GM03348 (cell line): Measurements from ENCODE around the gene RAD18.

Experiments used
- DNase-seq: peaks from one replicate; pipeline ENCODE4 v3.0.0; 2012; ENCODE audit warnings: low spot score

The RAD18 gene

DNA sequence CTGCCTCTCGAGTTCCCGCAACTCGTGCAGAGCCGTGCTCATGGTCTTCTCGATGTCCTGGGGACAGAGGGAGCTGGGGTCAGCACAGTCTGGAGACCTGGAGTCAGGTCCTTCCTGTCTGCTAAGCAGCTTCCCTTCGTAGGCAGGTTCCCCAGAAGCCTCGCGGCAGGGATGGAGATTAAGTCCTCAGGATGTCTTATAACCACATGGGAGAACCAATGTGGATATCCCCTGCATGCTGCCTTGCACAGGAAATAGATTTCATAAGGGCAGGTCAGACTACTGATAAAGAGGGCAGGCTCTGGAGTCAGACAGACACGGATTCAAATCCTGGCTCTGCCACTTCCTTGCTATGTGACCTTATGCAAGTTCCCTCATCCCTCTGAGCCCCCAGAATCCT is 22.6 kb upstream of the RAD18 start:
- no peak for DNase-seq

DNA sequence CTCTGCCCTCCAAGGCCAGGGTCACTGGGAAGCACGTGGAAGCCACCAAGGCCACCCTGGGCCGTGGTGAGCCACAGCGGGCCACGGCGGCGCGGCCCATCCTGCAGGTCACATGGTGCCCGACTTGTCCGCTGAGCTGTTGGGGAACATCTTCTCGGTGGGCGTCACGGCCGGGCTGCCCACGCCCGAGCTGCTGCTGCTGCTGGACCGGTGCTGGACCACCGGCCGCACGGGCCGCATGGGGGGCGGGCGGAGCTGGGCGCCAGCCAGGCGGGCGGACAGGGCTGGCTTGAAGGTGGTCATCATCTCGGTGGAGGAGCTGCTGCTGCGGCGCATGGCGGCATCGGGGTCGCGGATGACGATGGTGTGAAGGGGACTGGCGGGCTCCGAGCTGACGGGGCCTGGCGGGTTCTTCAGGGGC is 22.1 kb upstream of the RAD18 start:
- no peak for DNase-seq

DNA sequence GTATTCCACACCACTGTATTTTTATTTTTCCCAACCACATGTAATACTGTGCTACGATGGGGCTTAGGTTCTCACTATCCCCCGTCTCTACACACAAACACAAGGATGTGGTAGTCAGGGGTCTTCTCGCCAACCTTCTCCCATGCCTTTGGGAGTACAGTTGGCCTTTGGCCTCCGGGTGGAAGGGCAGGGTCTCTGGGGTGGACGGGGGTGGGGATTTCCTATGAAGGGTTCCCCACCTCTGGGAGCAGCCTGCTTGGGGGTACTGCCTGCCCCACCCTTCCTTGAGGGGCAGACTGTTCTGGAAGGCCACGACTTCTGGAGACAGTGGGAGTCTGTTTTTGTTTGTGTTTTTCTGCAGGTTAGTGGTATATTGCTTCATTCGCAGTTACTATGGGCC is 21.3 kb upstream of the RAD18 start:
- DNase-seq, result no peak

DNA sequence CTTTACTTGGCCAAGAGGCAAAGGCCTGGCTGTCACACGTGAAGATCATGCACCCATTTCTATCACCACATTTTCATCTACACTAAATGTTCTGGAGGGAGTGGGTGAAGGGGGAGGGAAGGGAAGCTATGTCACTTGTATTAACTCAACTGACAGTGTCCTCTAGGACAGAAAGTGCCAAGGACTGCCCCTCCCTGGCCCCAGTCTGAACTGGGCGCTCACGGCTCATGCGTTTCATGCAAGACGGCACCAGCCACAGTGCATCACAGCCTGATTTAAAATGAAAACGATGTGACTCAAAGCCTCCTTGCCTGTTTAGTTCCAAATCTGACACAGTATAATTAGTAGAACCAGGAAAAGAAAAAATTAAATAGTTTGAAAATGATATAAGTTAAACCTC is 20.8 kb upstream of the RAD18 start:
- no peak for DNase-seq

DNA sequence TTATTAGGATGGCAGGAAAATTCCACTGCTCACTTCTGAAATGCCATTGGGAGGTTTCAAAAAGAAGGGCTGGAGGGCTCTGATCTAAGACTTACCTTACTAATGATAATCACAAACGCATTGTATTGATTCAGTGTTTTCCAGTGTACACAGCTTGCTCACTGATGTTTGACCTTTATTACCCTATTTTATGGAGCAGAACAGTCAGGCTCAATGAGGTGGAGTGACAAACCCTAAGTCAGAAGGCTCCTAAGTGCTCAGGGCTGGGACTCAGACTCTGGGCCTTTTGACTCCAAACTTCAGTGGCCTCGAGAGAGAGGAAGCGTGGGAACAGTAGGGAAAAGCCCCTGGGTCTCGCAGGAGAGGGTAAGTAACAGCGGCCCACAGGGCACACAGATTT is 20.3 kb upstream of the RAD18 start:
- DNase-seq, result no peak

DNA sequence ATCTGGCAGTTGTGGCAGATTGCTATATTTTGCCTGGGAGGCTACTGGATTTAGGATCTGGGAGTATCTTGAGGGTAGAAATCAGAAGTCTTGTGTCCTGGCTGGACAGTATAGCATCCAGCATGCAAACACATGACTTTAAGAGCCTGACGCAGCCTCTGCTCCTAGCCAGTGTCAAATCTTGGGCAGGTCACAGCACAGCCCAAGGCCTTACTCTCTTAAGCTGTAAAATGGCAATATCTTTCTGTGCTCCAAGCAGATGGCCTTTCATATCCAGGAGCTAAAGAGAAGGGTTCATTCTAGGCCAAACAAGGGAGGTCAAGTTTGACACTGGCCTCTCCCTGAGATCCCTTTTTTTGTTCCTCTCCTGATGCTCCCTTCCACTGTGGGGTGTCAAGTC is 19.8 kb upstream of the RAD18 start:
- DNase-seq, result no peak

DNA sequence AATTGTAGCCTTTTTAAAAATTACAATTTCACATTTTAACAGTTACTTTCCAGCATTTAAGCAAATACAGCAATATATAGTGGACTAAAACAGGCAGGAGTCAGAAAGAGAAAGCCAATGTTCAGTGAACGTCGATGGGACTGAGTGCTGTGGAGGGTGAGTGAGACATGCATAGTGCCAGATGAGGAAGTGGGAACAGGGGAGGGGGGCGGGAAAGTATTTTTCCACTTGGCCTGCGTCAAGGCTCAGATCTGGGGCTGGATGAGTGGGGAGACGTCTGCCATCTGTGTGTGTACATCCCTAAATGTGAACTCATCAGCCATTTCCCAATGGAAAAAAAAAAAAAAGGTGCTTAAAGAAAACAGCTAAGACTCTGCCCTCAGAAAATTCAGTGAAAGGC is 19.2 kb upstream of the RAD18 start:
- peak; percentile 26 for DNase-seq

DNA sequence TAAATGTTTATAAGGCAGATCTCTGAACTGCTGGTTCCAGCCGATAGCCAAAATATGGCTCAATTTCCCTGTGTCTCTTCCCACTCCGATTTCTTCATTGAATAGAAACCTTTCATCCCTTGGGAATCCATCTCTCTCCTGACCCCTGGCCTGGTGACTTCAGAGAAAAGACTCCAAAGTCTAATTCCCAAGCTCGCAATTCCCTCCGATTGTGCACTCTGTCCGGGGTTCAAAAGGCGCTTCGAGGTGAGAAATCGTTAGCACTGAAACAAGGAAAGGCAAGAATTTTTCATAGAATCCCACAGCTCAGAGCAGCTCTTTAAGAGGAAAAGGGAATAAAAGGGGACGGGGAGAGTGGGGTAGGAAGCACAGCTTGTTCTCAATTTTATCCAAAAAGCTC is 18.4 kb upstream of the RAD18 start:
- DNase-seq, result no peak

DNA sequence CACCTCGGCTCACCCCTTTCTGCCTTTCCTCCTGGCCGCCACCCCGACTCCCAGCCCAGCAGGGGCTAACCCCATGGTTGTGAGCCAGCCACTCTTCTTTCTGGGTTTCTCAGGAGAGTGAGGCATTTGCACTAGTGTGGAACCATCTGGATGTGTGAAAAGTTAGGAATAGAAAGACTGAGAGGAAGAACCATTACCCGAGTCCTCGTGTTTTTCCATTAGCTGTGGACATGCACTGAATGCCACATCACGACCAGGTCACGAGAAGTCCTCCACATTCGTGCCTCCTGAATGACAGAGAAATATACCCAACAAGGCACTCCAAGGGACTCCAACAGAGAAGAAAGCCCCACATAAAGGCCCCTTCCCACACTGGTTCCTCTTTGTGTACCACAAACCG is 18.0 kb upstream of the RAD18 start:
- no peak for DNase-seq

DNA sequence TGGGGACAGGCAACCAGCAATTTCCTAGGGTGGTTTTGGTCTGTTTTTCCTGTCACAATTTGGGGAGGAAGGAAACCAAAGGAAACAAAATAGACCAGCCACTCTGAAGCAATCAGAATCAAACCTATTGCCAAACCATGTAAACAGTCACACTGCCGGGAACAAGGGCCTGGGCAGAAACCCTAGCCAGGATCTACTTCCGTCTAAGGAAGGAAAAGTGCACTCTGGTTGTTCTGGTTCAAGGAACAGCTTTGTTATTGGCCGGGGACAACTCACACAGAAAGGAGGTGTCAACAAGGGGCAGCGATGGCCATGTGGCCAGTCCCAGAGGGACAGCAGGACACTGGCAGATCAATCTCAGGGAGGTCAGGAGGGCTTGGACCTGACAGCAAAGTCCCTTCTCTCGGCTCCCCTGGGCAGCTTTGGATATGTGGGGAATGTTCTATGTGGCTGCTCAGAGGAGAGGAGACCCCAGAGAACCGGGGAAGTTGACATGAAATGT is 17.5 kb upstream of the RAD18 start:
- DNase-seq, result no peak

DNA sequence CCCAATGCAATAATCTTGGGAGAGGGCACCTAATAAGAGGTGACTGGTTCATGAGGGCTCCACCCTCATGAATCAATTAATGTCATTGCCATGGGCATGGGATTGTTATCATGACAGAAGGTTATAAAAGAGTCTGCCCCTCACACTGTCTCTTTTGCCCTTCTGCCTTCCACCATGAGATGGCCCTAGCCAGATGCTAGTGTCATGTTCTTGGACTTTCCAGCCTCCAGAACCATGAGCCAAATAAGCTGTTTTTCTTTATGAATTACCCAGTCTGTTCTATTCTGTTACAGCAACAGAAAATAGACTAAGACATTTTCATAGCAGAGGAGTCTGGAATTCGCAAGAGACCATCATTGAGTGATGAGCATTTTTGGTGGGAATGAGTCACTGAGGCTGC is 16.0 kb upstream of the RAD18 start:
- DNase-seq, result no peak

DNA sequence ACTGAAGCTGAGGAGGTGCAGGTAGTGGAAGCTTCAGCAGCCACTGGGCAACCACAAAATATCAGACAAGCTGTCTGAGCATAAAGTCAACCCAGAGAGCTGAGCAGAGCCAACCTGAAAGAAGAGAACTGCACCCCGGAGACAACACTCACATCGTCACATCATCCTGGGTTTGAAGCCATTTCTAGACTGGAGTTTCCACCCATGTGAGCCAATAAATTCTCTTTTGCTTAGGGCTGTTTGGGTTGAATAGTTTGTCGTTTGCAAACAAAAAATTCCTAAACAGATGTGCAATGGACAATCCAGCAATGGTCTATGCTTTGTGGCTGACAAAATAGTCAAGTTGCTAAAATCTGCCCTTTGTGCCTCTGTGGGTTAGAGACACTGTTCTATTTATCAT is 15.3 kb upstream of the RAD18 start:
- no peak for DNase-seq

DNA sequence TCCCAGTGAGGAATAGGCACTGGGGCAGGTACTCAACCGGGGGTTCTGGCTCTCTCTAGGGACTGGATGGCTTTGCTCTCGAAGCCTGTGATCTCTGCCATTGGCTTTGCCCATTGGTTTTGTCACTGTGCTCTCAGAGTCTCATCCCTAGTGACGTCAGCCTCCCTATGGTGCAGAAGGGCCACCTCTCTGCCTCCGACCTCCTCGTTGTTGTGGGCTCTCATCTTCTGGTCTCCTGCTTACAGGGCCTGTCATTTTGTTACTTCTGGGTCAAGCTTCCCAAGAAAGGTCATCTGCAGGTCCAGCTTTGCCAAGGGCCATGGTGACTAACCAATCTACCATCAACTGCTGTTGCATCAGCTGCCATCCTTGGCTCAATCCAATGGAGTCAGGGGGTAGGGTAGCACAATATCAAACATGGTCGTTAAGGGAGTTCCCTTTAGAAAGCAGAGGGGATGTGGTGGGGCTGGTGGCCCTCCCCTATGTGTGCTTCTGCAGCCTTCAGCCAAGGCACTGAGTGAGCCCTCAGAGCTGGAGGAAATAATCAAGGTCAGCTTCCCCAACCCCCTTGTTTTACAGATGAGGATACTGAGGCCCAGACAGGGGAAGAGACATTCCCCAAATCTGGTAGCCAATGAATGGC is 13.4 kb upstream of the RAD18 start:
- DNase-seq, result no peak

DNA sequence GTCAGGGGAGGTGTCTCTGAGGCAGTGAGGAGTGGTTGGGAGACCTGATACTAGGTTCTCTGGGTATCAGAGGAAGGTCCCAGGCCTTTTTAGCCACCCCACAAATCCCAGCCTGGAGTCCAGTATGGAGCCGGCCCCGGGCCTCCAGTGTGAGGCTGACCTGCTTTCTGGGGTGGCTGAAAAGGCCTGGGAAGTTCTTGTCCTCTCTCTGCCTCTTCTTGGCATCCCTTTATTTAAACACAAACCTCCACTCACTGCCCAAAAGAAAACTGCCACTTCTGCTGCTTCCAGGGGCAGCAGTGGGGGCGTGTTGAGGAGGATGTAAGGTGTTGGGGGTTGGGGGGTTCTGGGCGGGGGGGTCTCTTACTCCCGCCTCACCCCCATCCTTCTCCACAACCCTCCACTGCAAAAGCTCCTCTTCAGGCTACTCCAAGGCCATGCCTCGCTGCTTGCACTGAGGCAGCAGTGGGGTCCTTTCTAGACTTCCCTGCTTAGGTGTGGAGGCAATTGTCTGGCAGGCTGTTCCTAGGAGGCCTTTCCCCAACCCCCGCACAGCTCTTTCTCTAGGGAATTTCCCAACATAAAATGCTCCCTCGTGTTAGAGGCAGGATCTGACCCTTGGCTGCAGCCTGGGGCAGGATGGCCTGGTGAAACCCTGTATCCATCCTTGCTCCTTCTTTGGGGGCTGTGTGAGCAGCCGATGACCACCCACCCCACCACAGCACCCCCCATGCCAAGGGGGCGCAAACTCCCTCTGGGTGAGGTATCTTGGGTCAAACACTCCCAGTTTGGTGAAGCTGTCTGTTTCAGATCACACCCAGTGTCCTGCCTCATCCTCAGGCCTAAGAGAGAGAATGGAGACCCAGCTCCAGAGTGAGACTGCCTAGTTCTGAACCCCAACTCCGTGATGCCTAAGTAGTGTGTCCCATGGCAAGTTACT is 12.1 kb upstream of the RAD18 start:
- no peak for DNase-seq

DNA sequence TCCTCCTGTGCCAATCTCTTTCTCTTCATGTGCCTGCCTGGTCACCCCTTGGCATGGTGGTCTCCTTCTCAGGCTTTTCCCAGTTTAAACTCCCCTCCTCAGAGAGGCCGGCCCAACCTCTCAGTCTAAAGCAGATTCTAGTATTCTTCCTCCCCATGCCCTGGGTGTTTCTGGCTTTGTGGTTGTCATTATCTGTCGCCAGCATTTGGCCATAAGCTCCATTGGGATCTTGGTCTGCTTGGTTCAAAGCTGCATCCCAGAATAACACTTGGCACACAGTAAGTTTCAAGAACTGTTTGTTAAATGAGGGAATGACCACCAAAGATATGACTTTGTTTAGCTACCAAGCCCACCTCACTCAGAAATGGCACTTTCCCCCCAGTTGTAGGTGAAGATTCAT is 11.2 kb upstream of the RAD18 start:
- DNase-seq, result no peak

DNA sequence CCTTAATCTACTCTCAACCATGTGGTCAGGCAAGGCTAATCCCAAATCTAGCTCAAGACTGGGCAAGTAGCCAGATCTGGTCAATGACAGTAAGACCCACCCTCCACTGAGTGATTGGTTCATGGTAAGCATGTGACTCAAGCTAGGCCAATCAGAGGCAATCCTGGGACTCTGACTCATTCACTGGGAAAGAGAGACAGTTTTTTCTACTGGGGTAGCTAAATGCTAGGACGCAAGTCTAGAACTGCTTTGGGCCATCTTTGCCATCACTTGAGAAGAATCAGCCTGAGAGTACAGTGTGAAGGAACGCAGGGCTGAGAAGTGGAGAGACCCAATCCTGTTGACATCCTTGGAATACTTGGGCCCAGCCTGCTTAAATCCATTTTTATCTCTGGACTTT is 9.4 kb upstream of the RAD18 start:
- peak; percentile 40 for DNase-seq

DNA sequence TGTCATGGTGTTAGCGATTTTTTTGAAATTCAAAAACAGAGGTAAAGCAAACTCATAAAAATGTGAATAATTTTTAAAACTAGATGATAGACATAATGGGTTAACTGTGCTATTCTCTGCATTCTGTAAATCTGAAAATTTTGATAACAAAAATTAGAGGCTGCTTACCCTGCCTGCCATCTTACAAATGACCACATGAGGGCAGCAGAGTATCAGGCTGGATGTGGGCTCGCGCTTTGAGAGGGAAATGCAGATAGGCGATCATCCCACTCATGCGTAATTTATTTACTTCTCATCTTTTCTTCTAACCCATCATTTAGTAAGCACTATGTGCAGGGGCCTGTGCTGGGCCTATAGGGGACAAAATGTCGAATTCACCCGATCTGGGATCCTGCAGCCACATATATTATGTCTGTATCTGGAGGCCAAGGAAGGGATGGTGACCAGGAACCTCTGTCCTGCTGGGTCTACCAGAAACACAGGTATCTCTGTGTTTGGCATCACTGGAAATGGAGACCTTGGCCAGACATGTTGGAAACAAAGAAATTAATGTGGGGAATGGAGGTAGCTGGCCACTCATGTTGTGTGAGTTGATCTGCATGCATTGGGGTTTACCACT is 7.8 kb upstream of the RAD18 start:
- peak; percentile 78 for DNase-seq

DNA sequence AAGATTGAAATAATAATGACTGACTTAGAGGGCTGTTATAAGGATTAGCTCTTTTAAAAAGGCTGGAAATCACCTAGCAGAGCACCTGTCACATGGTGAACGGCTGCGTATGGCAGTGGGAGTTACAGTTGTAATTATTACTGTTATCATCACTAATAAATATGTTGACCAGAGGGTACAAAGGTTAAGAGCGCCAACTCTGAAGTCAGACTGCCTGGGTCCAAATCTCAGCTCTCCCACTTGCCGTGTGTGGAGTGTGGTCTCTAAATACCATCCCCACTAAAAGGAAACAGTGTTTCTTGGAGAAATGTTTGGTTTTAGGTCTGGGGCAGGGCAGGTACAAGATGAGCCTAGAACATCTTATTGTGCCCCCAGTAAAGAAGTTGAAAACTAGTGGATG is 6.0 kb upstream of the RAD18 start:
- DNase-seq, result no peak

DNA sequence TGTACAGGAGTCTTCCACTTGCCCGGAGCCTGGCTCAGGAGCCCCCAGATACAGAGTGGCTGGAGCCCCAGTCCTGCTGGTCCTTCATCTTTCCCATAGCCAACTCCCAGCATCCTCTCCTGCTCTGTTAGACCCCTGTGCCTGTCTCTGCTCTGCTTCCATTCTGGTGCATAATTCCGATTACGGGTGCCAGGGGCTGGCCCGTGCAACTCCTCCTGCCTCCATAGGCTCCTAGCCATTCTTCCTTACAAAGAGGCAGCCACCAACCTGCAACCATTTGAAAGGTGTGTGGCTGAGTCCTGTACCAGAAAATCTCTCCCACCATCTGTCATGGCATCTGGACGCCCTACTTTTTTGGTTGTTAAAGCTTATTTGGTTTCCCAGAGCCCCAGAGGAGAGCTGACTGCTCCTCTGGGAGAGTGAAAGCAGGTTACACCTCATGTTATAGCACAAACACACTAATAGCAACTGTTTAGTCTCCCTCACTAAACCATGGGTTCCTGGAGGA is 5.2 kb upstream of the RAD18 start:
- no peak for DNase-seq

DNA sequence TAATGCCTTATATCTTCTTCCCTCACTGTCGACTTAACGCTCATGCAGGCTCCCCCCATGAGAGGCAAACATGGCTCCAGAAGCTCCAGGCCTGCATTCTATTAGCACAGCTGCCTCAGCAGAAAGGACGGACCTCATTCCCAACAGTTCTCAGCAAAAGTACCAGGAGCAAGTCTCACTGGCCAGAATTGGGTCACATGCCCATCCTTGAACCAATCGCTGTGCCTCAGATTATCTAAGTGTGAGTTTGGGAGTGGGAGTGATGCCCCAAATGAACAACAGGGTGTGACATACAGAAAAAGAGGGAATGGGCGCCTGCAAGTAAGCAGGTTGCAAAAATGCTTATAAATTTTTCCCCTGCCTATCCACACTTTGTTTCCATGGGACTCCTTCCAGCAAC is 4.3 kb upstream of the RAD18 start:
- DNase-seq, result no peak

DNA sequence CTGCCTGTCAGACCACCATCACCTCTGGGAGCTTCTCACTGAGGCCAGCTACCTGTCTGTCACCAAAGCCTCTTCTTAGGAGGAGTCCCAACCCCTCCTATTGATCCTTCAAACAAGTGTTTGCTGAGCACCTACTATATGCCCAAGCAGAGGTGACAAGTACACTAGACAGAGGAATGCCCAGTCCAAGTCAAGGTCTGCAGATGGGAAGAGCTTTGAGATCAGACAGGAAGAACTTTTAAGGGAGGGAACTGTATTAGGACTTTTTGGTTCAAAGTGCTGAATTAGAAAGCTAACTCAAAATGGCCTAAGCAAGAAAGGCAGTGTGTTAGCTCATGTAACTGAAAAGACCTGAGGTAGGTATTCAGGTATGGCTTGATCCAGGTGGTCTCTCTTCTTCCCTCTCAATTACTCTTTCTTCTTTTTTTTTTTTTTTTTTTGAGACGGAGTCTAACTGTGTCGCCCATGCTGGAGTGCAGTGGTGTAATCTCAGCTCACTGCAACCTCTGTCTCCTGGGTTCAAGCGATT is 3.6 kb upstream of the RAD18 start:
- DNase-seq, result no peak

DNA sequence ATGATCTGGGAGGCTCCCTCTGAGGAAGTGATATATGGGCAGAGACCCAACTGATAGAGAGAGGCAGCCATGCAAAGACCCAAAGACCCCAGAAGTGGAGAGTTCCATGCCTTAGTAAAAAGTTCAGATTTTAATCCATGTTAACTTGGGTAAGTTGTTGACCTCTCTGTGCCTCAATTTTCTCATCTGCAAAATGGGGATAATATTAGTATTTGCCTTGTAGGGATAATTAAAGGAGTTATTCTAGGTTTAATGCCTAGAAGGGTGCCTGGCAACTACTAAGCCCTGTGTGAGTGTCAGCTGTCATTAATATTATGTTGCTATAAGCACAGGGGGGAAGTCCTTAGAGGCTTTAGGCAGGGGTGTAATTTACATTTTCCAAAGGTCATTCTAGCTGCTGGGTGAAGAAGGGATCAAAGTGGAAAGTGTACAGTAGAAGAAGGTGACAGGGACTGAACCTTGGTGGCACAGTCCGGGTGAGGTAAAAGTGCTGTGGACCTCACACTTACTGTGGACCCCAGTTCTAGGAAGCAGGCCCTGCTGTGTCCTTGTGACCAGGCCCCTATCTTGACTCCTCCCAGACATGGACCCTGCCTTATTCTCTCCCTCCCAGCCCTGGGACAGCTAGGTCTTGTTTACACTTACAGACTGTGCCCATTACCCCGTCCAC is 3.0 kb upstream of the RAD18 start:
- DNase-seq, result no peak
